ENCODE results near the gene KDM4C.
"Not testable (repeated sequence)": the region's sequence is repeated elsewhere in the genome, so short reads cannot be mapped to it uniquely, and the experiment has no call there.

Gene KDM4C

DNA sequence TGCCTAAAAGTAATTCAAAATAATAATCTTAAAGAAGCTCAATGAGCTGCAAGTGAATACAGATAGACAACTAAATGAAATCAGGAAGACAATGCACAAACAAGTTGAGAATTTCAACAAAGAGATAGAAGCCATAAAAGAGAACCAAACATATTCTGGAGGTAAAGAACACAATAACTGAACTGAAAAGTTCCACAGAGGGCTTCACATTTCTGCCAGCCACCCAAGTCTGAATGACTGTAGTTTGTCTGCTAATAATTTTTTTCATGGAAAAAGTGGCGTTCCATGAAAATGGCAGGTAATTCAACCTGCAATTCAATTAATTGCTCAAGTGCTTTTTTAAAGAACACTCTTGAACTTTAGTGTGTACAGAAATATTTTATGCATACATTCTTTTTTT lies 251.3 kb downstream of the KDM4C start:
- H3K4me1 ChIP-seq (ENCODE audit: control insufficient read depth in 5 of 5, insufficient read depth in 5 of 5, low read length in 5 of 5), result peaks cover 0 to 5% (median 2%) of the 10 kb centered on the region in 5 donors
- H3K27ac ChIP-seq (ENCODE audit: low read depth, low read length), result no peak overlapping the region
- no peak overlapping the region for H3K9ac ChIP-seq (ENCODE audit: low read length in 5 of 5)
- H3K4me3 ChIP-seq (ENCODE audit: low read depth in 1 of 5, low read length in 5 of 5), result no peak overlapping the region
- H3K9me3 ChIP-seq (ENCODE audit: control insufficient read depth in 5 of 5, low read length in 5 of 5), result peaks cover 0 to 3% (median 0%) of the 10 kb centered on the region in 5 donors
- H3K27me3 ChIP-seq (ENCODE audit: control insufficient read depth in 5 of 5, insufficient read depth in 4 of 5, low read length in 5 of 5), result no peaks in the 10 kb centered on the region
- peaks cover 24 to 39% (median 31%) of the 10 kb centered on the region in 5 donors for H3K36me3 ChIP-seq (ENCODE audit: control insufficient read depth in 5 of 5, insufficient read depth in 5 of 5, low read length in 5 of 5)

DNA sequence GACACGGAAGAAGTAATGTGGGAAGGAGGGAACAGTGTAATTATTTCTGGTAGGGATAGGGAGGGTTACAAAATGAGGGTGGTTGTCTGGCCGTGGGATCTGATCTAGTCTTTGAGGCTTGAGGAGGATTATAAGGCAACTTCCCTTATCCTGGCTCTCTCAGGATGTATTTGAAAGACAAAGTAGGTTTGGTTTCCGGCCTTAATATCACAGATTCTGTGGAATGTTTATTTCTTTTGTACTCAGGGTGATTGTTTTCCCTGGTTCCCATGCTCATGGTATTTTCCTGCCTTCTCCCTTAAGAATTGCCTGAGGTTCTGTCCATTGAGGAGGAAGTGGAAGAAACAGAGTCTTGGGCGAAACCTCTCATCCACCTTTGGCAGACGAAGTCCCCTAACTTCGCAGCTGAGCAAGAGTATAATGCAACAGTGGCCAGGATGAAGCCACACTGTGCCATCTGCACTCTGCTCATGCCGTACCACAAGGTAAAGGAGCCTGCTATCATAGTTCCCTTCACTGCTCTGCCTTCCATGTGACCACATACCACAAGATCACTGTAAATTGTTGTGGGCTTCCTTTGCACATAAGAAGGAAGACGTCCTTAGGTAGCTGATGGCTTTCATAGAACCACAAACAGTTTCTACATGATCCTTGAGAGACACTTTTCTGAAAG lies 253.8 kb downstream of the KDM4C start:
- Histone ChIP-seq H3K4me1 (ENCODE audit: control insufficient read depth in 5 of 5, insufficient read depth in 5 of 5, low read length in 5 of 5) (peaks cover 0 to 5% (median 2%) of the 10 kb centered on the region in 5 donors), H3K36me3 (ENCODE audit: control insufficient read depth in 5 of 5, insufficient read depth in 5 of 5, low read length in 5 of 5) (peaks cover 32 to 47% (median 36%) of the 10 kb centered on the region in 5 donors), H3K4me3 (ENCODE audit: low read depth in 1 of 5, low read length in 5 of 5) (no peak overlapping the region), H3K9ac (ENCODE audit: low read length in 5 of 5) (no peak overlapping the region), H3K9me3 (ENCODE audit: control insufficient read depth in 5 of 5, low read length in 5 of 5) (peaks cover 0 to 3% (median 0%) of the 10 kb centered on the region in 5 donors), H3K27me3 (ENCODE audit: control insufficient read depth in 5 of 5, insufficient read depth in 4 of 5, low read length in 5 of 5) (no peaks in the 10 kb centered on the region), H3K27ac (ENCODE audit: low read depth, low read length) (no peak overlapping the region)

DNA sequence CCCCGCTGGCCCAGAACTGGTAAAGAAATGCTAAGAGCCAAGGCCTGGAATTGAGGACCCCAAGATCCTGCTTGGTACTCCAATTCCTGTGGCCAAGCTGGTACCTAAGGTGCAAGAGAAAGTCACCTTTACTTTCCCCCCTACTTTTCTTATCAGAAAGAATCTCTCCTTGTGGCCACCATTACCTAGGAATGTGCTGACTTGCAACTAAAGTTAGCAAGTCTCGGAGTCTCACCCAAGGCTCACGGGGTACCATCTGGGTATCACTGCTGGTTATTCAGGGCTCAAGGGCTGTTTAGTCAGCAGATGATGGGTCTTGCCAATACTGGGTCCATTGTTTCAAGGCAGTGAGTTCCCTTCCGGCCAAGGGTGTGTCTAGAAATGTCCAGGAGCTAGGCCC lies 270.2 kb downstream of the KDM4C start:
- H3K36me3 ChIP-seq (ENCODE audit: control insufficient read depth in 5 of 5, insufficient read depth in 5 of 5, low read length in 5 of 5), result peaks cover 7 to 15% (median 13%) of the 10 kb centered on the region in 5 donors
- no peaks in the 10 kb centered on the region for H3K9me3 ChIP-seq (ENCODE audit: control insufficient read depth in 5 of 5, low read length in 5 of 5)
- H3K27me3 ChIP-seq (ENCODE audit: control insufficient read depth in 5 of 5, insufficient read depth in 4 of 5, low read length in 5 of 5), result no peaks in the 10 kb centered on the region
- H3K4me3 ChIP-seq (ENCODE audit: low read depth in 1 of 5, low read length in 5 of 5), result no peak overlapping the region
- no peak overlapping the region for H3K27ac ChIP-seq (ENCODE audit: low read depth, low read length)
- H3K9ac ChIP-seq (ENCODE audit: low read length in 5 of 5), result no peak overlapping the region
- H3K4me1 ChIP-seq (ENCODE audit: control insufficient read depth in 5 of 5, insufficient read depth in 5 of 5, low read length in 5 of 5), result no peaks in the 10 kb centered on the region

DNA sequence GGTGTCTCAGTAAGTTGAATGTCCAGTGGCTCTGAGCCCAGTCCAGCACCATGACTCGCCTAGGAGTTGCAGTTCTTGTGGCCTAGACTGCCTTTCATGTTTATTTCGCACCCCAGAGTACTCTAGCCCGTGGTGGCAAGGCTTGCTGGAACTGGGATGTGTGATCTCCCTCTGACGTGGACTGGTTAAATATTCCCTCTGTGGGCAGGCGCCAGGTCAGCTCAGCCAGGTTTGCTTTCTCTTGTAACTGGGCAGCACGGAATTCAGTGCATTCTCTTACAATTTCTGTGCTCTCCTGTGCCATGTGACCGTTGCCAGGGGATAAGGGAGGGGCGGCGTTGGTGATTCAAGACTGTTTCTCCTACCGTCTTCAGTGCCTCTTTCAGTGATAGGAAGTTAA lies 270.8 kb downstream of the KDM4C start:
- Histone ChIP-seq H3K4me3 (ENCODE audit: low read depth in 1 of 5, low read length in 5 of 5) (no peak overlapping the region), H3K27ac (ENCODE audit: low read depth, low read length) (no peak overlapping the region), H3K36me3 (ENCODE audit: control insufficient read depth in 5 of 5, insufficient read depth in 5 of 5, low read length in 5 of 5) (peaks cover 7 to 15% (median 13%) of the 10 kb centered on the region in 5 donors), H3K9me3 (ENCODE audit: control insufficient read depth in 5 of 5, low read length in 5 of 5) (no peaks in the 10 kb centered on the region), H3K27me3 (ENCODE audit: control insufficient read depth in 5 of 5, insufficient read depth in 4 of 5, low read length in 5 of 5) (no peaks in the 10 kb centered on the region), H3K4me1 (ENCODE audit: control insufficient read depth in 5 of 5, insufficient read depth in 5 of 5, low read length in 5 of 5) (peaks cover 0 to under 1% (median 0%) of the 10 kb centered on the region in 5 donors), H3K9ac (ENCODE audit: low read length in 5 of 5) (no peak overlapping the region)

DNA sequence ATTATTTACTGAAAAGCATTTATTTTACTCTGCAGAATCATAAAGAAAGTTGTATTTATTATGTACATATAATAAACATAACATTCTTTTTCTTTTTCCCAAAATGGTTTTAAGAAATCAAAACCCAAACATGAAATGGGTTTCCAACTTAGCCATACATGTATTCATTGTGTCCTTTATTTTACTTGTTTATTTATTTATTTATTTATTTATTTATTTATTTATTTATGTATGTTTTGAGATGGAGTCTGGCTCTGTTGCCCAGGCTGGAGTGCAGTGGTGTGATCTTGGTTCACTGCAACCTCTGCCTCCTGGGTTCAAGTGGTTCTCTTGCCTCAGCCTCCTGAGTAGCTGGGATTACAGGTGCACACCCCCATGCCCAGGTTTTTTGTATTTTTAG lies 273.2 kb downstream of the KDM4C start:
- peaks cover 7 to 15% (median 13%) of the 10 kb centered on the region in 5 donors for H3K36me3 ChIP-seq (ENCODE audit: control insufficient read depth in 5 of 5, insufficient read depth in 5 of 5, low read length in 5 of 5)
- not testable (repeated sequence) for H3K4me3 ChIP-seq (ENCODE audit: low read depth in 1 of 5, low read length in 5 of 5); H3K9ac ChIP-seq (ENCODE audit: low read length in 5 of 5); H3K27ac ChIP-seq (ENCODE audit: low read depth, low read length); H3K4me1 ChIP-seq (ENCODE audit: control insufficient read depth in 5 of 5, insufficient read depth in 5 of 5, low read length in 5 of 5); H3K27me3 ChIP-seq (ENCODE audit: control insufficient read depth in 5 of 5, insufficient read depth in 4 of 5, low read length in 5 of 5); H3K9me3 ChIP-seq (ENCODE audit: control insufficient read depth in 5 of 5, low read length in 5 of 5)

DNA sequence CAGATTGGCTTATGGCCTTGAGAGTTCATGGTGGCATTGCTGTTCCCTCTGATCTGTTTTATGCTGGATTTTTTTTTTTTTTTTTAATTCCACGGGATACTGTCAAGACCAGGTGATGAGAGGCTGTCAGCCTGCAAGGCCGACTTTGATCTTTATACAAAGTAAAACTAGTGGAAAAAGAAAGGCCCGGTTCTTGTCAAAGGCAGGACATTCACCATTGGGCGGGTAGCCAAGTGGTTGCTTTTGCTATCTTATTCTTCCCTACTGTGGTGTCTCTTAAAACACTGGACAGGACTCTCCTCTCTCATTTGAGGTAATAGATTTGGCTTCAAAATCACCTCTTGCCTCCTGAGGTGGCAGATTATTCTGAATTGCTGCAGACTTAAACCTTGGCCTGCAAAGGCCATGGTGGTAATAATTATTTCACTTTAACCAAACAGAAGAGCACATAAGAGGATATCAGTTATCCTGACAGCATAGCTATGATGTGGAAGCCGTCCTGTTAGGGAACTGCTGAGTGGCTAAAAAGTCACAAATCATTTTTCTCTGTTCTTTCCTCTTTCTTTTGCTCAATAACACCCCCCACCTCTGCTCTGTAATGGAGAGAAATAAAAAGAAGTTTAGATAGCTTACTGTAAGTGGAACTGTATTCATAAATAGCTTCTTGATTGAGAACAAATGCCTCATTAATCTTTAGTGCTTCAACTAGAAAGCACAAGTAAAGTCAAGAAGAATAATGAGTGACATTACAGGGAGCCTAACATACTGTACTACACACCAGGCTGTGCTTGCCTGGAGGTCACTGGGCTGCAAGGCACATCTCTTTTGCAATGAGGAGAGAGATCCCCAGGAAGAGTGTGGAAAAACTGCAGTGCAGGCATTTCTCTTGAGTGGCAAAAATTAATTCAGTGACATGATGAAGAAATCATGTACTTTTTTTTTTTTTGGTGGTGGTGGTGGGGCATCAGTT lies 275.6 kb downstream of the KDM4C start:
- H3K9me3 ChIP-seq (ENCODE audit: control insufficient read depth in 5 of 5, low read length in 5 of 5), result no peaks in the 10 kb centered on the region
- H3K4me3 ChIP-seq (ENCODE audit: low read depth in 1 of 5, low read length in 5 of 5), result no peak overlapping the region
- peaks cover 0 to 3% (median 0%) of the 10 kb centered on the region in 5 donors for H3K4me1 ChIP-seq (ENCODE audit: control insufficient read depth in 5 of 5, insufficient read depth in 5 of 5, low read length in 5 of 5)
- H3K27me3 ChIP-seq (ENCODE audit: control insufficient read depth in 5 of 5, insufficient read depth in 4 of 5, low read length in 5 of 5), result no peaks in the 10 kb centered on the region
- H3K9ac ChIP-seq (ENCODE audit: low read length in 5 of 5), result no peak overlapping the region
- H3K36me3 ChIP-seq (ENCODE audit: control insufficient read depth in 5 of 5, insufficient read depth in 5 of 5, low read length in 5 of 5), result peaks cover 3 to 9% (median 4%) of the 10 kb centered on the region in 5 donors
- H3K27ac ChIP-seq (ENCODE audit: low read depth, low read length), result no peak overlapping the region

DNA sequence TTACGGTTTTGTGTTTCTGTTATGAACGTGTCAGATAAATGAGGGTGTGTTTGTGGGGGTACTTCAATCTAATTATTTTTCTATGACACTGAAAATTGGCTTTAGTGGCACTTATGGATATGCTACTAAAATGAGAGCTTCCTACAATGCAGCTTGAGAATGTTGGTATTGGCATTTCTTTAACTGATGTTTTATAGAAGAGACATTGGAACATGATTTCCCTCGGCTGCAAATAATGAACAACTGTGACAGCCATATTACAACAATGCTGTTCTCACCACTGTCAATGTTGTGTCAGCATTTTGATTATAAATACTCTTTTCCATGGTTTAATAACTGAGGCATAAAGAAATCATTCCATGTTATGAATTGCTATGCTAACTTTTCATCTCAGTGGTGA lies 279.4 kb downstream of the KDM4C start:
- peaks cover 0 to 3% (median 0%) of the 10 kb centered on the region in 5 donors for H3K4me1 ChIP-seq (ENCODE audit: control insufficient read depth in 5 of 5, insufficient read depth in 5 of 5, low read length in 5 of 5)
- peaks cover 0 to 3% (median 0%) of the 10 kb centered on the region in 5 donors for H3K36me3 ChIP-seq (ENCODE audit: control insufficient read depth in 5 of 5, insufficient read depth in 5 of 5, low read length in 5 of 5)

DNA sequence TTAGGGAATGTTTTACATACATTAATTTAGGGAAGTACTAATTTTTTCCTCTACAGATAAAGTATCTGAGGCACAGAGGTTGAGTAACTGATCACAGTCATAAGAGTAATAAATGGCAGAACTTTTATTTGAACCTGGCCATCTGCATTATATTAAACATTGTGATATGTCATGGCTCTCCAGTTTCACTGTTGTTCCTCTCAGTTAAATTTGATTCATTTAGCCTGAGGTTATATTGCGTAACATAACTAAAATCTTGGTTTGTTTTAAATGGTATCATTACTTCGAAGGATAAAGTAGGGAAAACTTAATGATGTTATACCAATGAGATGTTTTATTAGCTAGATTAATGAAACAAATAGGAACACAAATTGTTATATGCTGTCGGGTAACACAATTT lies 284.4 kb downstream of the KDM4C start:
- H3K4me3 ChIP-seq (ENCODE audit: low read depth in 1 of 5, low read length in 5 of 5), result no peak overlapping the region

More for the DNA sequence above, 279.4 kb downstream of the KDM4C start:
- Histone ChIP-seq H3K27ac (ENCODE audit: low read depth, low read length) (no peak overlapping the region), H3K9me3 (ENCODE audit: control insufficient read depth in 5 of 5, low read length in 5 of 5) (no peaks in the 10 kb centered on the region), H3K4me3 (ENCODE audit: low read depth in 1 of 5, low read length in 5 of 5) (no peak overlapping the region), H3K9ac (ENCODE audit: low read length in 5 of 5) (no peak overlapping the region), H3K27me3 (ENCODE audit: control insufficient read depth in 5 of 5, insufficient read depth in 4 of 5, low read length in 5 of 5) (no peaks in the 10 kb centered on the region)

DNA sequence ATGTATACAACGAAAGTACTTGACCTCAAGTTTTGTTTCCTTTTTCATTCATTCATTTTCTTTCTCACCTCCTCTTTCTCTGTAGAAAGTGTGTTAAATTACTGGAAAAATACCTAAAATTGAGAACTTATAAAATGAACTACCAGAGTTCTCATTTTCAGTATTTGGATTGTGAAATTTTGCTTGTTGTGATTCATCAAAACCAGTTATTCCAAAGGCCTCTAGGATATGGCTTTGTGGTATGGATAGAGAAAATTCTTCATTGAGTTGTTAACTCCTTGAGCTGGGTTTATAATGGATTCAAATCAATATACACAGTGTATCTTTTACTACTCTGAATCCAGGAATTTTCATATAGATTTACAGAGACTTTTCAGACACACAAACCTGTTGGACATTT lies 287.6 kb downstream of the KDM4C start:
- Histone ChIP-seq H3K4me3 (ENCODE audit: low read depth in 1 of 5, low read length in 5 of 5) (no peak overlapping the region), H3K27me3 (ENCODE audit: control insufficient read depth in 5 of 5, insufficient read depth in 4 of 5, low read length in 5 of 5) (no peaks in the 10 kb centered on the region), H3K27ac (ENCODE audit: low read depth, low read length) (no peak overlapping the region), H3K9ac (ENCODE audit: low read length in 5 of 5) (no peak overlapping the region), H3K9me3 (ENCODE audit: control insufficient read depth in 5 of 5, low read length in 5 of 5) (no peaks in the 10 kb centered on the region), H3K4me1 (ENCODE audit: control insufficient read depth in 5 of 5, insufficient read depth in 5 of 5, low read length in 5 of 5) (no peaks in the 10 kb centered on the region), H3K36me3 (ENCODE audit: control insufficient read depth in 5 of 5, insufficient read depth in 5 of 5, low read length in 5 of 5) (peaks cover 12 to 30% (median 16%) of the 10 kb centered on the region in 5 donors)

More for the DNA sequence above, 284.4 kb downstream of the KDM4C start:
- Histone ChIP-seq H3K27me3 (ENCODE audit: control insufficient read depth in 5 of 5, insufficient read depth in 4 of 5, low read length in 5 of 5) (no peaks in the 10 kb centered on the region), H3K9ac (ENCODE audit: low read length in 5 of 5) (no peak overlapping the region), H3K4me1 (ENCODE audit: control insufficient read depth in 5 of 5, insufficient read depth in 5 of 5, low read length in 5 of 5) (no peaks in the 10 kb centered on the region), H3K9me3 (ENCODE audit: control insufficient read depth in 5 of 5, low read length in 5 of 5) (no peaks in the 10 kb centered on the region), H3K36me3 (ENCODE audit: control insufficient read depth in 5 of 5, insufficient read depth in 5 of 5, low read length in 5 of 5) (peaks cover 2 to 8% (median 4%) of the 10 kb centered on the region in 5 donors), H3K27ac (ENCODE audit: low read depth, low read length) (no peak overlapping the region)

DNA sequence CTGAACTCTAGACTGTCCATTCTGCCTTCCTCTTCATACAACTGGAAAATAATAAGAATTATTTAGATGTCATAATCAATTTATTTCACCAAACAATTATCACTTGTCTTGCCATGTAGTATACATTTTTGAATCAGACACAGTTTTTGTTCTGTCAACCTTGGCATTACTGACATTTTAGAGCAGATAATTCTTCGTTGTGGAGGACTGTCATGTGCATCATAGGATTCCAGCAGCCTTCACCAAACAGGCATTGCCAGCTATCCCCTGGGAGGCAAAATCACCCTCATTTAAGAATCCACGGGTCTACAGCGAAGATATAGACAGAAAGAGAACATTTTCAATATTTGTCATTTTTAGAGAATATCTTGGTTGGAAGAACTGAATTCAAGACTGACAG lies 293.9 kb downstream of the KDM4C start:
- no peaks in the 10 kb centered on the region for H3K9me3 ChIP-seq (ENCODE audit: control insufficient read depth in 5 of 5, low read length in 5 of 5)
- no peak overlapping the region for H3K27ac ChIP-seq (ENCODE audit: low read depth, low read length)
- no peak overlapping the region for H3K9ac ChIP-seq (ENCODE audit: low read length in 5 of 5)
- H3K27me3 ChIP-seq (ENCODE audit: control insufficient read depth in 5 of 5, insufficient read depth in 4 of 5, low read length in 5 of 5), result no peaks in the 10 kb centered on the region
- H3K4me3 ChIP-seq (ENCODE audit: low read depth in 1 of 5, low read length in 5 of 5), result no peak overlapping the region
- no peaks in the 10 kb centered on the region for H3K4me1 ChIP-seq (ENCODE audit: control insufficient read depth in 5 of 5, insufficient read depth in 5 of 5, low read length in 5 of 5)
- H3K36me3 ChIP-seq (ENCODE audit: control insufficient read depth in 5 of 5, insufficient read depth in 5 of 5, low read length in 5 of 5), result peaks cover 12 to 43% (median 21%) of the 10 kb centered on the region in 5 donors
